B cell (primary cell): ENCODE measurements around the gene IL22RA1.

Experiments used
- EZH2 ChIP-seq: IDR thresholded peaks from 2 replicates; pipeline ENCODE4 v1.6.1; 2012; ENCODE audit warnings: borderline replicate concordance, low read depth, mild to moderate bottlenecking, moderate library complexity, low read length; ENCODE audit not compliant: insufficient read depth, poor library complexity, severe bottlenecking
- TF ChIP-seq, protein P1 (sequence below): fragments of 200-600 bp; IDR thresholded peaks from one replicate; pipeline ENCODE4 v1.8.0; 2022; ENCODE audit warnings: antibody characterized with exemption, mild to moderate bottlenecking

DNA sequence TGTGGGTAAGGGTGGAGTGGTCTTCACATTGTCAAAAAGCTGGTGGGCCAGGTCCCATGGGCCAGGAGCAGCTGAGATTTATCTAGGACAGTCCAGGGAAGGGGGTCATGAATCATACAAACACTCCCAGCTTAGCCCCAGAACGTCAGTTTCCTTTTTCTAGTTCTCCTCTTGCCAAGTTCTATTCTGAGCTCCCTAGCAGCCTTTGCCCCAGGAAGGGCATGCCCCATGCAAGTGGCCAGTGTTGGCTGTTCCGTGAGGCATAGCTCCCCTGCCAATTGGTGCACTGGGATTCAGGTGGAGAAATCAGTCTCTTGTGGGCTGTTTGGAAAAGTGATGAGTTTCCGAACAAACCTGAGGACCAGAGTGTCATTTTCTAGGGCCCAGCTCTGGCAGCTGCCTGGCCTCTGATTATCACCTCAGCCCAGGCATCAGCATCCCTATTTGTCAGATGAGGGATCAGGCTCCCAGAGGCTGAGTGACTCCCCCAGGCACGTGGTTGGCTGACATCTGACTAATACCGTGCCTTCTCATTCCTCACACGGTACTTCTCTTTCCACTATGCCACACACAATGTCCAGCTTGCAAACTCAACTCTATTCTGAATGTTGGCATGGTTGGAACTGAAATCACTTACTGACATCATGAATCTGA, 16.8 kb downstream of the IL22RA1 start:
- TF ChIP-seq, protein P1, sequence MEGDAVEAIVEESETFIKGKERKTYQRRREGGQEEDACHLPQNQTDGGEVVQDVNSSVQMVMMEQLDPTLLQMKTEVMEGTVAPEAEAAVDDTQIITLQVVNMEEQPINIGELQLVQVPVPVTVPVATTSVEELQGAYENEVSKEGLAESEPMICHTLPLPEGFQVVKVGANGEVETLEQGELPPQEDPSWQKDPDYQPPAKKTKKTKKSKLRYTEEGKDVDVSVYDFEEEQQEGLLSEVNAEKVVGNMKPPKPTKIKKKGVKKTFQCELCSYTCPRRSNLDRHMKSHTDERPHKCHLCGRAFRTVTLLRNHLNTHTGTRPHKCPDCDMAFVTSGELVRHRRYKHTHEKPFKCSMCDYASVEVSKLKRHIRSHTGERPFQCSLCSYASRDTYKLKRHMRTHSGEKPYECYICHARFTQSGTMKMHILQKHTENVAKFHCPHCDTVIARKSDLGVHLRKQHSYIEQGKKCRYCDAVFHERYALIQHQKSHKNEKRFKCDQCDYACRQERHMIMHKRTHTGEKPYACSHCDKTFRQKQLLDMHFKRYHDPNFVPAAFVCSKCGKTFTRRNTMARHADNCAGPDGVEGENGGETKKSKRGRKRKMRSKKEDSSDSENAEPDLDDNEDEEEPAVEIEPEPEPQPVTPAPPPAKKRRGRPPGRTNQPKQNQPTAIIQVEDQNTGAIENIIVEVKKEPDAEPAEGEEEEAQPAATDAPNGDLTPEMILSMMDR: no peak
- TF ChIP-seq EZH2: no peak
